ENCODE data around the gene FAM184B. TPM values are rescaled to one million over a fixed set of nuclear protein-coding genes. Genes with fewer than 3 reads are reported as not detected.
A peak's percentile ranks its signal among the peaks of the same experiment; 100 is the strongest.

Gene FAM184B
- total RNA-seq, 4 donors from 2014 or later: not detected

GRCh38 chr4:17639136-17639535 is 142.3 kb downstream of the FAM184B start:
- no peak for DNase-seq (ENCODE audit: low spot score in 2 of 2)
- H3K4me3 ChIP-seq: no peak overlapping the region
- H3K27ac ChIP-seq: no peak overlapping the region
- H3K4me1 ChIP-seq: peaks cover 0 to 6% (median 0%) of the 10 kb centered on the region in 4 donors
- 73 to 91% methylated on average over 7 of the region's 7 CpGs for WGBS, 2 donors
- H3K36me3 ChIP-seq: peaks cover 0 to 51% (median 6%) of the 10 kb centered on the region in 3 donors
- H3K9me3 ChIP-seq: peaks cover 0 to 21% (median 0%) of the 10 kb centered on the region in 4 donors
- no peak for TF ChIP-seq EP300 (IDR thresholded peaks at IDR 0.05)
- no peak for TF ChIP-seq POLR2A (IDR thresholded peaks at IDR 0.05)
- no peak for TF ChIP-seq CTCF (IDR thresholded peaks at IDR 0.05)
- no peaks in the 10 kb centered on the region for H3K27me3 ChIP-seq

GRCh38 chr4:17636696-17637622 is 144.5 kb downstream of the FAM184B start:
- H3K4me1 ChIP-seq: peaks cover 0 to 6% (median 0%) of the 10 kb centered on the region in 4 donors
- WGBS, 2 donors: 48 to 56% methylated on average over 32 of the region's 32 CpGs
- peaks cover 0 to 3% (median 0%) of the 10 kb centered on the region in 4 donors for H3K9me3 ChIP-seq
- DNase-seq (ENCODE audit: low spot score in 2 of 2): peak; percentile 67 to 78
- H3K4me3 ChIP-seq: no peak overlapping the region
- TF ChIP-seq CTCF (IDR thresholded peaks at IDR 0.05) (peak; percentile 80 to 91 (median 83)), EP300 (IDR thresholded peaks at IDR 0.05) (peak in 1 of 2 donors; percentile 8), POLR2A (IDR thresholded peaks at IDR 0.05) (no peak)
- no peak overlapping the region for H3K27ac ChIP-seq
- H3K27me3 ChIP-seq: no peaks in the 10 kb centered on the region
- peaks cover 0 to 64% (median 17%) of the 10 kb centered on the region in 3 donors for H3K36me3 ChIP-seq

GRCh38 chr4:17636341-17636695 is 145.1 kb downstream of the FAM184B start:
- no peak for DNase-seq (ENCODE audit: low spot score in 2 of 2)
- no peak overlapping the region for H3K4me3 ChIP-seq
- no peaks in the 10 kb centered on the region for H3K27me3 ChIP-seq
- H3K4me1 ChIP-seq: peaks cover 0 to 6% (median 0%) of the 10 kb centered on the region in 4 donors
- WGBS, 2 donors: 86 to 91% methylated on average over 8 to 17 of the region's 17 CpGs
- no peak for TF ChIP-seq EP300 (IDR thresholded peaks at IDR 0.05)
- no peak for TF ChIP-seq CTCF (IDR thresholded peaks at IDR 0.05)
- no peak for TF ChIP-seq POLR2A (IDR thresholded peaks at IDR 0.05)
- H3K9me3 ChIP-seq: no peaks in the 10 kb centered on the region
- H3K36me3 ChIP-seq: peaks cover 0 to 69% (median 17%) of the 10 kb centered on the region in 3 donors
- no peak overlapping the region for H3K27ac ChIP-seq

GRCh38 chr4:17635056-17635455 is 146.4 kb downstream of the FAM184B start:
- no peaks in the 10 kb centered on the region for H3K27me3 ChIP-seq
- TF ChIP-seq CTCF (IDR thresholded peaks at IDR 0.05) (no peak), POLR2A (IDR thresholded peaks at IDR 0.05) (no peak), EP300 (IDR thresholded peaks at IDR 0.05) (no peak)
- H3K4me3 ChIP-seq: no peak overlapping the region
- peaks cover 0 to 6% (median 0%) of the 10 kb centered on the region in 4 donors for H3K4me1 ChIP-seq
- peaks cover 0 to 80% (median 17%) of the 10 kb centered on the region in 3 donors for H3K36me3 ChIP-seq
- H3K27ac ChIP-seq: no peak overlapping the region
- WGBS, 2 donors: 96% methylated on average over 4 of the region's 4 CpGs
- no peak for DNase-seq (ENCODE audit: low spot score in 2 of 2)
- H3K9me3 ChIP-seq: no peaks in the 10 kb centered on the region

- no peak overlapping the region for H3K4me3 ChIP-seq
- no peaks in the 10 kb centered on the region for H3K27me3 ChIP-seq
- TF ChIP-seq POLR2A (IDR thresholded peaks at IDR 0.05) (no peak), CTCF (IDR thresholded peaks at IDR 0.05) (no peak), EP300 (IDR thresholded peaks at IDR 0.05) (no peak)
- H3K27ac ChIP-seq: no peak overlapping the region
- peaks cover 0 to 81% (median 17%) of the 10 kb centered on the region in 3 donors for H3K36me3 ChIP-seq
- WGBS, 2 donors: 92 to 95% methylated on average over 9 of the region's 9 CpGs
- H3K4me1 ChIP-seq: peaks cover 0 to 6% (median 0%) of the 10 kb centered on the region in 4 donors
- DNase-seq (ENCODE audit: low spot score in 2 of 2): no peak
- no peaks in the 10 kb centered on the region for H3K9me3 ChIP-seq
Measured at GRCh38 chr4:17633600-17633999, 147.8 kb downstream of the FAM184B start.
